Keratinocyte (primary cell): ENCODE measurements around the gene NLRP7.

Experiments
- CTCF ChIP-seq, 3 experiments: IDR thresholded peaks in 1 of 3; conservative IDR thresholded peaks in 1 of 3; optimal IDR thresholded peaks in 1 of 3; 2 replicates in 2 of 3; 3 replicates in 1 of 3; pipeline versions ENCODE3 to v1.5.1; 2011; ENCODE audit warnings: low read length in 3 of 3, mild to moderate bottlenecking in 3 of 3, moderate library complexity in 2 of 3, control low read depth in 1 of 3, inconsistent platforms in 1 of 3; ENCODE audit not compliant: insufficient read depth in 2 of 3; ENCODE audit errors: extremely low read depth in 1 of 3
- EZH2 ChIP-seq: IDR thresholded peaks from one replicate; pipeline ENCODE4 v1.6.1; 2012; ENCODE audit warnings: inconsistent platforms, mild to moderate bottlenecking, low read length, moderate library complexity

GRCh38 chr19:54923276-54923675 lies 24.1 kb downstream of the NLRP7 start:
- TF ChIP-seq CTCF (optimal IDR thresholded peaks at IDR 0.05 in 1 of 3, IDR thresholded peaks at IDR 0.05 in 1 of 3, conservative IDR thresholded peaks at IDR 0.05 in 1 of 3; ENCODE audit: extremely low read depth in 1 of 3, insufficient read depth in 2 of 3, low read length in 3 of 3), result no peak
- no peak for TF ChIP-seq EZH2
